ENCODE results near the gene KRT5. TPM values are rescaled to one million over a fixed set of nuclear protein-coding genes. Genes with fewer than 3 reads are reported as not detected.

Gene KRT5
- total and polyA plus RNA-seq, 8 donors: 0.30 to 9.8 (median 0.37) TPM; not detected in 1

- no peak for ATAC-seq
- H3K27ac ChIP-seq: no peak overlapping the region
These were observed 19.1 kb upstream of the KRT5 start for GRCh38 chr12:52539083-52539820.

GRCh38 chr12:52537101-52537500, 16.9 kb upstream of the KRT5 start:
- no peaks in the 10 kb centered on the region for H3K27me3 ChIP-seq
- no peak overlapping the region for H3K4me3 ChIP-seq
- no peaks in the 10 kb centered on the region for H3K36me3 ChIP-seq
- TF ChIP-seq CTCF (IDR thresholded peaks at IDR 0.05): no peak
- intact Hi-C loops (cut with DNase I): no loop called here
- no peaks in the 10 kb centered on the region for H3K4me1 ChIP-seq
- DNase-seq: no peak
- no peak overlapping the region for H3K27ac ChIP-seq
- no peak for ATAC-seq
- no peaks in the 10 kb centered on the region for H3K9me3 ChIP-seq

More at GRCh38 chr12:52539083-52539820, 19.1 kb upstream of the KRT5 start:
- Histone ChIP-seq H3K4me1 (no peaks in the 10 kb centered on the region), H3K4me3 (no peak overlapping the region), H3K27me3 (peaks cover 0 to 10% of the 10 kb centered on the region in 2 donors), H3K9me3 (no peaks in the 10 kb centered on the region), H3K36me3 (no peaks in the 10 kb centered on the region)
- intact Hi-C loops (cut with DNase I): no loop called here
- TF ChIP-seq CTCF (IDR thresholded peaks at IDR 0.05): no peak
- DNase-seq: peak in 2 of 4 donors; percentile 49 to 59

GRCh38 chr12:52535574-52535973, 15.4 kb upstream of the KRT5 start:
- no peaks in the 10 kb centered on the region for H3K4me1 ChIP-seq
- no peaks in the 10 kb centered on the region for H3K36me3 ChIP-seq
- no peak overlapping the region for H3K4me3 ChIP-seq
- DNase-seq (no peak), ATAC-seq (no peak)
- no peaks in the 10 kb centered on the region for H3K9me3 ChIP-seq
- H3K27ac ChIP-seq: no peak overlapping the region
- no peaks in the 10 kb centered on the region for H3K27me3 ChIP-seq
- TF ChIP-seq CTCF (IDR thresholded peaks at IDR 0.05): no peak
- intact Hi-C loops (cut with DNase I): no loop called here

- Histone ChIP-seq H3K36me3 (no peaks in the 10 kb centered on the region), H3K27ac (no peak overlapping the region), H3K4me1 (no peaks in the 10 kb centered on the region), H3K4me3 (no peak overlapping the region), H3K9me3 (no peaks in the 10 kb centered on the region), H3K27me3 (no peaks in the 10 kb centered on the region)
- TF ChIP-seq CTCF (IDR thresholded peaks at IDR 0.05): no peak
- intact Hi-C loops (cut with DNase I): no loop called here
- DNase-seq (no peak), ATAC-seq (no peak)
These were observed 14.3 kb upstream of the KRT5 start for GRCh38 chr12:52534482-52534881.

GRCh38 chr12:52533686-52534470, 13.7 kb upstream of the KRT5 start:
- intact Hi-C loops (cut with DNase I): no loop called here
- no peaks in the 10 kb centered on the region for H3K36me3 ChIP-seq
- no peak for ATAC-seq
- TF ChIP-seq CTCF (IDR thresholded peaks at IDR 0.05): no peak
- H3K27ac ChIP-seq: no peak overlapping the region
- no peak for DNase-seq
- no peaks in the 10 kb centered on the region for H3K27me3 ChIP-seq
- no peaks in the 10 kb centered on the region for H3K9me3 ChIP-seq
- H3K4me1 ChIP-seq: no peaks in the 10 kb centered on the region
- H3K4me3 ChIP-seq: no peak overlapping the region
